Smooth muscle cell (in vitro differentiated cells): Measurements from ENCODE around the gene HIVEP2. TPM values are rescaled to one million over a fixed set of nuclear protein-coding genes. Genes with fewer than 3 reads are reported as not detected.
A peak's percentile ranks its signal among the peaks of the same experiment; 100 is the strongest.

Source experiments
- DNase-seq: peaks from one replicate; lab custom pipeline; 2025; ENCODE audit not compliant: unreplicated experiment; lab: John Stamatoyannopoulos, UW
- H2AFZ ChIP-seq: fragments of 200-600 bp; sonication (generic); 2 replicates; pipeline ENCODE4 v1.6.0; 2016; ENCODE audit warnings: antibody characterized with exemption, low read depth, mild to moderate bottlenecking
- H3F3A ChIP-seq: fragments of 200-600 bp; sonication (generic); 2 replicates; pipeline ENCODE4 v1.6.0; 2017; ENCODE audit warnings: antibody characterized with exemption, low read depth
- H3K27ac ChIP-seq: fragments of 200-600 bp; sonication (generic); 2 replicates; pipeline ENCODE4 v1.5.1; 2016; ENCODE audit warnings: low read depth, mild to moderate bottlenecking
- H3K27me3 ChIP-seq: fragments of 200-600 bp; sonication (generic); 2 replicates; pipeline ENCODE4 v1.6.1; 2016; ENCODE audit warnings: low read depth, mild to moderate bottlenecking
- H3K36me3 ChIP-seq: fragments of 200-600 bp; sonication (generic); 2 replicates; pipeline ENCODE4 v1.5.1; 2016; ENCODE audit warnings: low read depth
- H3K4me1 ChIP-seq: fragments of 200-600 bp; sonication (generic); 2 replicates; pipeline ENCODE4 v1.5.1; 2016; ENCODE audit warnings: low read depth
- H3K4me2 ChIP-seq: fragments of 200-600 bp; sonication (generic); 2 replicates; pipeline ENCODE4 v1.6.0; 2016; ENCODE audit warnings: mild to moderate bottlenecking
- H3K4me3 ChIP-seq: fragments of 200-600 bp; sonication (generic); 2 replicates; pipeline ENCODE4 v1.5.1; 2016; ENCODE audit warnings: mild to moderate bottlenecking
- H3K79me2 ChIP-seq: fragments of 200-600 bp; sonication (generic); 2 replicates; pipeline ENCODE4 v1.6.0; 2016; ENCODE audit warnings: low read depth, mild to moderate bottlenecking
- H3K9ac ChIP-seq: fragments of 200-600 bp; sonication (generic); 2 replicates; pipeline ENCODE4 v1.6.0; 2016; ENCODE audit warnings: low read depth
- H3K9me3 ChIP-seq: fragments of 200-600 bp; sonication (generic); replicated peaks from 2 replicates; pipeline ENCODE4 v1.5.1; 2016; ENCODE audit warnings: low read depth
- H4K20me1 ChIP-seq: fragments of 200-600 bp; sonication (generic); 2 replicates; pipeline ENCODE4 v1.6.0; 2016; ENCODE audit warnings: low read depth
- WGBS: methylation state at CpG from one replicate; pipeline ENCODE4 v1.1.7; 2016; ENCODE audit warnings: low lambda C conversion rate; 5-methylcytosine and 5-hydroxymethylcytosine counted together
- polyA plus RNA-seq: library from polyadenylated mRNA; unstranded; fragments of >200 nt; fragmentation: Nextera tagmentation; extraction: Ambion mirVana; gene quantifications from 2 replicates; pipeline ENCODE4 v1.2.1, GENCODE V29; 2016
- total RNA-seq: library from RNA; depleted of rRNA; stranded (reverse); fragments of >200 nt; gene quantifications from 2 replicates; pipeline ENCODE4 v1.2.3, GENCODE V29; 2014
- TF ChIP-seq, protein P1 (sequence below): fragments of 200-600 bp; sonication (generic); IDR thresholded peaks from 2 replicates; pipeline ENCODE4 v1.5.1; 2017; ENCODE audit warnings: borderline replicate concordance, mild to moderate bottlenecking, antibody characterized with exemption; ENCODE audit not compliant: insufficient read depth, poor library complexity, severe bottlenecking

HIVEP2 gene
- total and polyA plus RNA-seq, 2 experiments from 2014 or later, result 3.2 to 12.5 TPM

- H3K4me3 ChIP-seq, result peak overlapping the region; percentile 97
- peaks cover 24% of the 10 kb centered on the region for H3K27me3 ChIP-seq
- H3K9ac ChIP-seq, result peak overlapping the region; percentile 100
- peaks cover 12% of the 10 kb centered on the region for H4K20me1 ChIP-seq
- no peaks in the 10 kb centered on the region for H3K9me3 ChIP-seq
- H2AFZ ChIP-seq, result peak overlapping the region; percentile 85
- TF ChIP-seq, protein P1, sequence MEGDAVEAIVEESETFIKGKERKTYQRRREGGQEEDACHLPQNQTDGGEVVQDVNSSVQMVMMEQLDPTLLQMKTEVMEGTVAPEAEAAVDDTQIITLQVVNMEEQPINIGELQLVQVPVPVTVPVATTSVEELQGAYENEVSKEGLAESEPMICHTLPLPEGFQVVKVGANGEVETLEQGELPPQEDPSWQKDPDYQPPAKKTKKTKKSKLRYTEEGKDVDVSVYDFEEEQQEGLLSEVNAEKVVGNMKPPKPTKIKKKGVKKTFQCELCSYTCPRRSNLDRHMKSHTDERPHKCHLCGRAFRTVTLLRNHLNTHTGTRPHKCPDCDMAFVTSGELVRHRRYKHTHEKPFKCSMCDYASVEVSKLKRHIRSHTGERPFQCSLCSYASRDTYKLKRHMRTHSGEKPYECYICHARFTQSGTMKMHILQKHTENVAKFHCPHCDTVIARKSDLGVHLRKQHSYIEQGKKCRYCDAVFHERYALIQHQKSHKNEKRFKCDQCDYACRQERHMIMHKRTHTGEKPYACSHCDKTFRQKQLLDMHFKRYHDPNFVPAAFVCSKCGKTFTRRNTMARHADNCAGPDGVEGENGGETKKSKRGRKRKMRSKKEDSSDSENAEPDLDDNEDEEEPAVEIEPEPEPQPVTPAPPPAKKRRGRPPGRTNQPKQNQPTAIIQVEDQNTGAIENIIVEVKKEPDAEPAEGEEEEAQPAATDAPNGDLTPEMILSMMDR, result no peak
- H3K27ac ChIP-seq, result peak overlapping the region; percentile 99
- peak overlapping the region; percentile 100 for H3K4me2 ChIP-seq
- H3K4me1 ChIP-seq, result peaks cover 18% of the 10 kb centered on the region
- peaks cover 10% of the 10 kb centered on the region for H3K79me2 ChIP-seq
- no peaks in the 10 kb centered on the region for H3K36me3 ChIP-seq
- 19% methylated on average over 12 of the region's 12 CpGs for WGBS
- peaks cover 7% of the 10 kb centered on the region for H3F3A ChIP-seq
- DNase-seq, result no peak
Measured at GRCh38 chr6:142947714-142948480, 2.9 kb upstream of the HIVEP2 start.

- Histone ChIP-seq H3K9me3 (no peaks in the 10 kb centered on the region), H4K20me1 (peaks cover 20% of the 10 kb centered on the region), H3K4me1 (peaks cover 20% of the 10 kb centered on the region), H3K79me2 (peaks cover 18% of the 10 kb centered on the region), H3K36me3 (no peaks in the 10 kb centered on the region), H3F3A (peaks cover 7% of the 10 kb centered on the region), H3K9ac (peak overlapping the region; percentile 100), H2AFZ (peak overlapping the region; percentile 85), H3K4me3 (peak overlapping the region; percentile 97), H3K4me2 (peak overlapping the region; percentile 100), H3K27me3 (peaks cover 21% of the 10 kb centered on the region), H3K27ac (peak overlapping the region; percentile 99)
- DNase-seq, result peak; percentile 44
- 1% methylated on average over 71 of the region's 77 CpGs for WGBS
- TF ChIP-seq, protein P1, result no peak
Measured at GRCh38 chr6:142946924-142947713, 2.1 kb upstream of the HIVEP2 start.

GRCh38 chr6:142946181-142946923, 1.4 kb upstream of the HIVEP2 start:
- H3K4me2 ChIP-seq, result peak overlapping the region; percentile 100
- peak; percentile 89 for DNase-seq
- no peaks in the 10 kb centered on the region for H3K36me3 ChIP-seq
- peaks cover 28% of the 10 kb centered on the region for H4K20me1 ChIP-seq
- H3F3A ChIP-seq, result peaks cover 7% of the 10 kb centered on the region
- peak overlapping the region; percentile 99 for H3K27ac ChIP-seq
- H3K27me3 ChIP-seq, result peaks cover 18% of the 10 kb centered on the region
- H3K79me2 ChIP-seq, result peaks cover 26% of the 10 kb centered on the region
- H3K9me3 ChIP-seq, result no peaks in the 10 kb centered on the region
- TF ChIP-seq, protein P1, result no peak
- under 1% methylated on average over 24 of the region's 62 CpGs for WGBS
- H3K4me3 ChIP-seq, result peak overlapping the region; percentile 97
- H2AFZ ChIP-seq, result peak overlapping the region; percentile 85
- peak overlapping the region; percentile 100 for H3K9ac ChIP-seq
- peaks cover 20% of the 10 kb centered on the region for H3K4me1 ChIP-seq
